Breast epithelium (tissue), 4 donors: ENCODE data around the gene AOAH. TPM values are rescaled to one million over a fixed set of nuclear protein-coding genes. Genes with fewer than 3 reads are reported as not detected.

ENCODE experiments used
- DNase-seq, 2 donors: peaks; one replicate each; pipeline ENCODE4 v3.0.0-alpha.2; 2019; ENCODE audit warnings: low spot score in 2 of 2
- H3K27ac ChIP-seq, 2 donors: fragments of 200-600 bp; sonication (generic) in 1 of 2; one replicate each; pipeline ENCODE4 v1.5.1; 2016 to 2019; ENCODE audit warnings: mild to moderate bottlenecking in 1 of 2
- H3K27me3 ChIP-seq, 2 donors: fragments of 200-600 bp; sonication (generic) in 1 of 2; one replicate each; pipeline versions ENCODE4 v1.5.1 to v1.6.0; 2017 to 2019; ENCODE audit warnings: control low read depth in 1 of 2, mild to moderate bottlenecking in 1 of 2
- H3K36me3 ChIP-seq: fragments of 200-600 bp; one replicate; pipeline ENCODE4 v1.5.1; 2019
- H3K4me1 ChIP-seq, 2 donors: fragments of 200-600 bp; sonication (generic); one replicate each; pipeline ENCODE4 v1.5.1; 2016 to 2019; ENCODE audit warnings: control low read depth in 1 of 2
- H3K4me3 ChIP-seq, 3 donors: fragments of 200-600 bp; sonication (generic); 1 replicate in 2 of 3; 2 replicates in 1 of 3; pipeline ENCODE4 v1.5.1; 2016 to 2019; ENCODE audit warnings: mild to moderate bottlenecking in 3 of 3, moderate library complexity in 2 of 3
- H3K9me3 ChIP-seq, 2 donors: fragments of 200-600 bp; sonication (generic) in 1 of 2; one replicate each; pipeline ENCODE4 v1.5.1; 2016 to 2019; ENCODE audit warnings: control low read depth in 1 of 2
- CTCF ChIP-seq, 3 donors: fragments of 450-650 bp; IDR thresholded peaks; one replicate each; pipeline ENCODE4 v1.5.1; 2016 to 2017; ENCODE audit warnings: antibody characterized with exemption in 3 of 3, mild to moderate bottlenecking in 3 of 3, moderate library complexity in 3 of 3
- POLR2A ChIP-seq: fragments of 450-650 bp; IDR thresholded peaks from one replicate; pipeline ENCODE4 v1.6.1; 2016; ENCODE audit warnings: antibody characterized with exemption, mild to moderate bottlenecking, moderate library complexity
- POLR2AphosphoS5 ChIP-seq, 3 donors: sonication (generic); formaldehyde crosslinking; IDR thresholded peaks; one replicate each; pipeline ENCODE4 v1.6.1; 2017; ENCODE audit warnings: antibody characterized with exemption in 3 of 3
- intact Hi-C: fragments of 100-400 bp; cut with DNase I; formaldehyde crosslinking; loops from one replicate; pipeline ENCODE4 v1.15.1; 2023; ENCODE audit warnings: low total_unique reads
- total RNA-seq, 3 donors: library from RNA; depleted of rRNA; stranded (reverse); fragments of >200 nt; gene quantifications; one replicate each; pipeline ENCODE4 v1.1.0, GENCODE V29; 2016

Gene AOAH
- total RNA-seq, 3 donors from 2014 or later: 4.6 to 13.3 (median 10.8) TPM

- no peak for DNase-seq
- Histone ChIP-seq H3K9me3 (no peaks in the 10 kb centered on the region), H3K27me3 (no peaks in the 10 kb centered on the region), H3K27ac (no peak overlapping the region), H3K4me3 (no peak overlapping the region), H3K4me1 (no peaks in the 10 kb centered on the region), H3K36me3 (no peaks in the 10 kb centered on the region)
- intact Hi-C loops: no loop called here
- TF ChIP-seq POLR2AphosphoS5 (IDR thresholded peaks at IDR 0.05) (no peak), CTCF (IDR thresholded peaks at IDR 0.05) (no peak), POLR2A (no peak)
Measured at GRCh38 chr7:36600314-36600682, 124.0 kb downstream of the AOAH start.

GRCh38 chr7:36599645-36600313 is 124.5 kb downstream of the AOAH start:
- no peak for DNase-seq
- Histone ChIP-seq H3K27ac (no peak overlapping the region), H3K4me1 (no peaks in the 10 kb centered on the region), H3K9me3 (no peaks in the 10 kb centered on the region), H3K27me3 (no peaks in the 10 kb centered on the region), H3K36me3 (no peaks in the 10 kb centered on the region), H3K4me3 (no peak overlapping the region)
- TF ChIP-seq POLR2A (no peak), CTCF (IDR thresholded peaks at IDR 0.05) (no peak)
- intact Hi-C loops: no loop called here

- Histone ChIP-seq H3K27me3 (no peaks in the 10 kb centered on the region), H3K4me3 (no peak overlapping the region), H3K9me3 (no peaks in the 10 kb centered on the region), H3K27ac (no peak overlapping the region), H3K4me1 (no peaks in the 10 kb centered on the region), H3K36me3 (no peaks in the 10 kb centered on the region)
- intact Hi-C loops: no loop called here
- TF ChIP-seq POLR2AphosphoS5 (IDR thresholded peaks at IDR 0.05): no peak
- TF ChIP-seq CTCF (IDR thresholded peaks at IDR 0.05): no peak
- TF ChIP-seq POLR2A: no peak
- DNase-seq: no peak
Measured at GRCh38 chr7:36598054-36598674, 126.1 kb downstream of the AOAH start.

- H3K36me3 ChIP-seq: no peaks in the 10 kb centered on the region
- no peak overlapping the region for H3K4me3 ChIP-seq
- no peaks in the 10 kb centered on the region for H3K4me1 ChIP-seq
- no peaks in the 10 kb centered on the region for H3K9me3 ChIP-seq
- TF ChIP-seq POLR2A (no peak), CTCF (IDR thresholded peaks at IDR 0.05) (no peak), POLR2AphosphoS5 (IDR thresholded peaks at IDR 0.05) (no peak)
- no peaks in the 10 kb centered on the region for H3K27me3 ChIP-seq
- H3K27ac ChIP-seq: no peak overlapping the region
- DNase-seq: no peak
- intact Hi-C loops: no loop called here
Measured at GRCh38 chr7:36597090-36597773, 127.1 kb downstream of the AOAH start.

- Histone ChIP-seq H3K27me3 (no peaks in the 10 kb centered on the region), H3K36me3 (no peaks in the 10 kb centered on the region), H3K4me3 (no peak overlapping the region), H3K9me3 (no peaks in the 10 kb centered on the region), H3K27ac (no peak overlapping the region), H3K4me1 (no peaks in the 10 kb centered on the region)
- TF ChIP-seq POLR2AphosphoS5 (IDR thresholded peaks at IDR 0.05) (no peak), POLR2A (no peak), CTCF (IDR thresholded peaks at IDR 0.05) (no peak)
- no peak for DNase-seq
- intact Hi-C loops: no loop called here
Measured at GRCh38 chr7:36594445-36594844, 129.8 kb downstream of the AOAH start.
